GM19324 (cell line): ENCODE measurements around the gene ZNF646.
A peak's percentile ranks its signal among the peaks of the same experiment; 100 is the strongest.

ENCODE experiments used
- ATAC-seq: cut with Tn5 transposase; IDR thresholded peaks from one replicate; pipeline ENCODE4 v1.9.1; 2021; ENCODE audit warnings: mild to moderate bottlenecking, moderate library complexity; ENCODE audit not compliant: unreplicated experiment, low FRiP score

ZNF646 gene, protein sequence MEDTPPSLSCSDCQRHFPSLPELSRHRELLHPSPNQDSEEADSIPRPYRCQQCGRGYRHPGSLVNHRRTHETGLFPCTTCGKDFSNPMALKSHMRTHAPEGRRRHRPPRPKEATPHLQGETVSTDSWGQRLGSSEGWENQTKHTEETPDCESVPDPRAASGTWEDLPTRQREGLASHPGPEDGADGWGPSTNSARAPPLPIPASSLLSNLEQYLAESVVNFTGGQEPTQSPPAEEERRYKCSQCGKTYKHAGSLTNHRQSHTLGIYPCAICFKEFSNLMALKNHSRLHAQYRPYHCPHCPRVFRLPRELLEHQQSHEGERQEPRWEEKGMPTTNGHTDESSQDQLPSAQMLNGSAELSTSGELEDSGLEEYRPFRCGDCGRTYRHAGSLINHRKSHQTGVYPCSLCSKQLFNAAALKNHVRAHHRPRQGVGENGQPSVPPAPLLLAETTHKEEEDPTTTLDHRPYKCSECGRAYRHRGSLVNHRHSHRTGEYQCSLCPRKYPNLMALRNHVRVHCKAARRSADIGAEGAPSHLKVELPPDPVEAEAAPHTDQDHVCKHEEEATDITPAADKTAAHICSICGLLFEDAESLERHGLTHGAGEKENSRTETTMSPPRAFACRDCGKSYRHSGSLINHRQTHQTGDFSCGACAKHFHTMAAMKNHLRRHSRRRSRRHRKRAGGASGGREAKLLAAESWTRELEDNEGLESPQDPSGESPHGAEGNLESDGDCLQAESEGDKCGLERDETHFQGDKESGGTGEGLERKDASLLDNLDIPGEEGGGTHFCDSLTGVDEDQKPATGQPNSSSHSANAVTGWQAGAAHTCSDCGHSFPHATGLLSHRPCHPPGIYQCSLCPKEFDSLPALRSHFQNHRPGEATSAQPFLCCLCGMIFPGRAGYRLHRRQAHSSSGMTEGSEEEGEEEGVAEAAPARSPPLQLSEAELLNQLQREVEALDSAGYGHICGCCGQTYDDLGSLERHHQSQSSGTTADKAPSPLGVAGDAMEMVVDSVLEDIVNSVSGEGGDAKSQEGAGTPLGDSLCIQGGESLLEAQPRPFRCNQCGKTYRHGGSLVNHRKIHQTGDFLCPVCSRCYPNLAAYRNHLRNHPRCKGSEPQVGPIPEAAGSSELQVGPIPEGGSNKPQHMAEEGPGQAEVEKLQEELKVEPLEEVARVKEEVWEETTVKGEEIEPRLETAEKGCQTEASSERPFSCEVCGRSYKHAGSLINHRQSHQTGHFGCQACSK (N-terminal part only)

DNA sequence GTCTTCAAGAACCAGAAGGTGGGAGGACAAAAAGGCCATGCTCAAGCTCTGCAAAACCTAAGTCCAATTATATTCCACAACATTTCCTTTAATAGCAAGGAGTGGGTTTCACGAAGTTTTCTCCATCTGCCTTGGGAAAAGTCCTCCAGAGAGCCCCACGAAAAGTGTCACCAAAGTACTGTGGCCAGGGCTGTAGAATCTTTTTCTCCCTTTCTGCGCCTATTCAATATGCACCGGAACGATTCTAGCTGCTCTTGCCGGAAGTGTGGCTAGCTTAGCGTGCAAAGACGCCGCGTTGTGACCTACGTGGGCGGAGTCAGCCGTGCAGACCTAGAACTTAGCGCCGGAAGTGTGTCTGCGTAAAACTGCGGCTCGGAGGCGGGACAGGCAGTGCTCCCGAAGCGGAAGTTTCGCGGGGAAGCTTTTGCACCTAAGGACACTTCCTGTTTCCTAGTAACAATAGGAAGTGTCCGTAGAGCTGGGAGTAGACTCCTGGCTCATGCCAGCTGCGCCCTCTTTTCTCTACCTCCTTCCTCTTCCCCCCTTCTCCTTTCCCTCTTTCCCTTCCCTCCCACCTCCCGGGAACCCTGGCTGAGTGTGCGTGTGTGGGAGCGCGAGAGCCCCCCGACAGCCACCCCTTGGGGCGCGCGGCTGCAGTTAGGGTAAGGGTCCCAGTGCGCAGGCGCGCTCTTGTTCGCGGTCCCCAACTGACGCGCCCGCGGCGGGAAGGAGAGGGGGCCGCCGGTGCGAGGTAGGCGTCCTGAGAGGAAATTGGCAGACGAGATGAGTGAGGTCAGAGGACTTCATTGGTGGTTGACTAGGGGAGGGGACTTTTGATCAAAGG is at the start of gene ZNF646, which contains the start of gene ZNF668:
Gene ZNF646 (plus strand): TSS at position 453 of the 844 bp plus-strand sequence. CDS start 1,903 bp downstream, outside the sequence.
Gene ZNF668 (minus strand): TSS at position 271 of the 844 bp plus-strand sequence. CDS start 9,781 bp downstream, outside the sequence.
- ATAC-seq = peak; percentile 81

DNA sequence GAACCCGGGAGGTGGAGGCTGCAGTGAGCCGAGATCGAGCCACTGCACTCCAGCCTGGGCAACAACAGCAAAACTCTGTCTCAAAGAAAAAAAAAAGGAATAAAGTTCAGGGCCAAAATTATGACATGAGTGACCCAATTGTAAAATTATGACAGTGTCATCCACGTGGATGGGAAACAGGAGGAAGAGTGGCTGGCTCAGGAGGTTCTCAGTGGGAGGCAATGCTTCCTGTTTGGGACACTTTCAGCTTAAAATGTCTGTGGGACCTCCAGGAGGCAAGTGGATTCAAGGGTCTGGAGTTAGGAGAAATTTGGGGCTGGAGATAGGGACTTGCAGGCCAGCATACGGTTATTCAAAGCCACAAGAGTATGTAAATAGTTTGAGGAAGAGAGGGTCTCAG is 48.9 kb upstream of the ZNF646 start:
- no peak for ATAC-seq

DNA sequence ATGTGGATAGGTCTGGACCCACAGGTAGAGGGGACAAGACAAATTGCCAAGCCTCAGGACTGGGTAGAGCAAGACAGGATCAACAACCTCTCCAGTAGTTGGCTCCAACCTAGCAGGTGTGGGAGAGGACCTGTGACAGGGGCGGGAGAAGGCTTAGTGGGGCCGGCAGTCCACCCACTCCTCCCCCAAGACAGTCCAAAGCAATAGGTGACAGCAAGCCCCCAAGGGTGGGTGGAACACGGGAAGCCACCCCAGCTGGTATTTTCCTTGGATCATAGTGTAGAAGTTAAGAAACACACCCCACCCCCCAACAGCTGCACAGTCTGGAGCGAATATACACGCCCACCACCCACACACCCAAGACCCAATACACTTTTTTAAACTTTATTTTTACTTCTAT is 45.0 kb upstream of the ZNF646 start:
- no peak for ATAC-seq

DNA sequence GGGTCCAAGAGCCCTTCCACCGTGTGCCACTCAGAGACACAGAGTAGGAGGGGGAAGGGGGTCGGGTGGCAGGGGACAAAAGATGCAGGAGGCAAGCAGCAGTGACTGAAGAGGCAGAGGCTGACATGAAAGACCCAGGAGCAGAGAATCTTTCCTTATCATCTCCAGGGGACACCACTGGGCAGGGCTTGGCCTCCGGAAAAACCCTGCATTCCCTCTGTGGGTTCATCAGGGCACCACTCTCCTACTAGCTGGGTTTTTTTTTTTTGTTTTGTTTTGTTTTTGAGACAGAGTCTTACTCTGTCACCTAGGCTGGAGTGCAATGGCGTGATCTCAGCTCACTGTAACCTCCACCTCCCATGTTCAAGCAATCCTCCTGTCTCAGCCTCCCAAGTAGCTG is 42.9 kb upstream of the ZNF646 start:
- no peak for ATAC-seq

DNA sequence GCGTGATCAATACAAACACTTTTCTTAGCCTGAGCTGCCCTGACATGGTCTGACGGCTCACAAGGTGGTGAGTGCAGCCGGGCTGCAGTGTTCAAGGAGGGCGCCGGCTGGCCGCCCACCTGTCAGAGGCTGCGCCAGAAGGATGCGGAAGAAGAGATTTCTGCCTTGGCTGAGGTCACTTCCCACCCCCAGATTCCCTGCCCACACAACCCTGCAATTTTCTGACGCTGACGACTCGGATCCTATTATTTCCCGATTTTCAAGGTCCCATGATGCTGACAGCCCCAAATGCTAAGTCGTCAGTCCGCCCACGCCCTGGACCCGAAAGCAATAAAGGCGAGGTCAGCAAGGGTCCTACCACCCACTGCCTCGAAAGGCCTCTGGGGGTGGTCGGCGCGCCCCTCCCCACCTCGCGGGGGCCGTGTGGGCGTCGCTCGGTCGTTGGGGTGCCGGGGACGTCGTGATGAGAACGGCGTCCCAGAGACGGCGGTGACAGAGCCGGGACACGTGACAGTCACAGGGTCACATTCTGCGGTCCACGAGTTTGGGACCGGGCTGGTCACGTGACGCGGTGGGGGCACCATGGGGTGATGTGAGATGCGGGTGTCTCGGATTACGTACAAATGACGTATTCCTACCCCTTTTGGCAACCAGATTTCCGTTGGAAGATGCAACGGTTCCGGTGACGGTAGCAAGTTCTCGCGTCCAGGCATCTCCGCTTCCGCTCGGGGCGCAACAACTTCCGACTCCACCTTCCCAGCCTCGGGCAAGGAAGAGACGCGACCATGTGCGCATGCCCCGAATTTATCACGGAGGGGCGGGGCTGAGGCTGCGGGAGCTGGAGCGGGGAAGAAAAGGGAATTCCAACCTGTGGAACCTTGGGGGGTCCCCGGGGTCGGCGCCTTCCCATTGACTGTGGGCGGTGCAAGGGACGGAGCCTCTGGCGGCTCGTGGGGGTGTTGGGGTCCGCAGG is 41.2 kb upstream of the ZNF646 start, which contains the start of gene STX4:
Gene STX4 (plus strand): TSS at position 823 of the 973 bp plus-strand sequence. CDS start 248 bp downstream, outside the sequence.
- peak; percentile 90 for ATAC-seq

DNA sequence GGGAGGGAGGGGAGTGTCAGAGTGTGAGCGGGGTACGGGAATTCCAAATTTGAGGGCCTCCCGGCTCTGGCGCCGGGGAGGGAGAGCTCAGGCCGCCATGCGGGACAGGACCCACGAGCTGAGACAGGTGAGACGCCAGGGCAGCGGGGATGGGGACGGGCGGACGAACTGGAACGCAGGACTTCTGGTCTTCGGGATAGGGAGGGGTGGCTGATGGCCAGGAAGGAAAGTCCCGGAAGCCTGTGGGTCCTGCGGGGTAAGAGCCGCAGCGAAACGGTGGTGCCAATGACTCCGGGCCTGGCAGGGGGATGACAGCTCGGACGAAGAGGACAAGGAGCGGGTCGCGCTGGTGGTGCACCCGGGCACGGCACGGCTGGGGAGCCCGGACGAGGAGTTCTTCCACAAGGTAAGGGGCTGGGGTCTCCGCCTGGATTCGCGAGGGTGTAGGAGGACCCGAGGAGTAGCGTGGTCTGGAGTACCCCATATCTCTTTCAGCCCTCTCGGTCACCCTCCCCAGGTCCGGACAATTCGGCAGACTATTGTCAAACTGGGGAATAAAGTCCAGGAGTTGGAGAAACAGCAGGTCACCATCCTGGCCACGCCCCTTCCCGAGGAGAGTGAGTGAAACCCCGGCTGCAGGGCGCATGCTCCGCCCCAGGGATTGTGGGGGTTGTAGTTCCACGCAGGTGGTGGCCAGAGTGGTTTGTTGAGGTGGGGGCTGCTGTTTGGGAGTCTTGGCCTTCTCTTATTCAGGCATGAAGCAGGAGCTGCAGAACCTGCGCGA is 40.3 kb upstream of the ZNF646 start:
- peak; percentile 28 for ATAC-seq

DNA sequence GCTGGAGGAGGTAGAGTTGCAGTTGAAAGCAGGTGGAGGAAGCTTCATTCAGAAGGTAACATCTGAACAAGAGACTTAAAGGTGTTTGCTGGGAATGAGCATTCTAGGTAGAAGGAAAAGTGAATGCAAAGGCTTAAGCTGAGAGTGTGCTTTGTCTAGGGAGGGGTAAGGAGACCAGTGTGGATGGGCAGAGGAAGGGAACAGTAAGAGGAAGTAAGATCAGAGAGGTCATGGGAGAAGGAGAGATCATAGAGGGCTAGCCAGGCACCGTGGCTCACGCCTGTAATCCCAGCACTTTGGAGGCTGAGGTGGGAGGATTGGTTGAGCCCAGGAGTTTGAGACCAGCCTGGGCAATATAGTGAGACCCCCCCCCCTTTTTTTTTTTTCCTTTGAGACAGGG is 37.5 kb upstream of the ZNF646 start:
- ATAC-seq = no peak

DNA sequence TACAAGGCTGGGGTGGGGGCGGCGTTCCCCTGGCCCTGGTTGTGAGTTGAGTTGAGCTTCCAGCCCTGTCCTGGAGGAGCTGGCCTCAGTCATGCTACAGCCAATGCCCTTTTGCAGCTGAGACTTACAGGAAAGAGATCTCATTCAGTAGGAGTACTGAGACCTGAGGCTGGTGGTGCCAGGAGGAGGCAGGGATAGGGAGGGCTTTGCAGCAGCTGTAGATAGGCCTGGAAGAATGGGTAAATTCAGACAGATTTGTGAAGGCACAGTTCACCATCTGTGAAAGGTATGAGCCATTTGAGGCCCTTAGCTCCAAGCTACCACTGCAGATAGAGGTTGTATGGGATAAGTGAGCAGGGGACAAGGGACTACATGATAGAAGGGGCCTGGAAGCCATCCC is 35.2 kb upstream of the ZNF646 start:
- ATAC-seq = no peak

DNA sequence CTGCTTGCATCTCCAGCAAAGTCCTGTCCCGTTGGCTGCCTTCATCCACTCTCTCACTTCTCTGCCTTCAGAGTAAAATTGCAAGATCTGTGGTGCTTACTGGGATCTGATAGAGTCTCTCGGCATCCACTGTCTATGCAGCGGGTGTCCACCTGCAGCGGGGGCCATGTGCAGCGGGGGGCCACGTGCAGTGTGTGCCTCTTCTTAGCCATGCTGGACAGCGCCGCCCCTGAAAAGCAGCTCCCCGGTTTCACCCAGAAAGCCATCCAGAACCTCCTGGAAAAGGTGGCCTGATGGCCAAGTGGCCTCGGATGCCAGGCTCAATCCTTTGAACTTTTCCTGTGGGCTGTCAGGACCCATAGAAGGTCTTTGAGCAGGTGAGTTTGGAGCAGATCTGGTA is 31.4 kb upstream of the ZNF646 start:
- no peak for ATAC-seq

DNA sequence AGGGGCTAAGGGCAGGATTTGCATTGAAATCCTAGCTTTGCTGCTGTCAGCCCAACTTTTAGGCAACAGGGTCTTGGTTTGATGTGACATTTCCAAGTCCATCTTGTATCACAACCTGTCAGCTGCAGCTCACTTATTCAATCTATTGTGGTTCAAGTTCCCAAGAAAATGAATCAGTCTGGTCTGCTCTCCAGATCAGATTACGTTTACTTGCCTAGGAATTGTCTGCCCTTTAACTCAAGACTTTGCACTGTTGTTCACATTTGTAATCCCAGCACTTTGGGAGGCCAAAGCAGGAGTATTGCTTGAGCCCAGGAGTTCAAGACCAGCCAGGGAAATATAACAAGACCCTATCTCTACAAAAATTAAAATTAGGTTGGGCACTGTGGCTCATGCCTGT is 30.9 kb upstream of the ZNF646 start:
- no peak for ATAC-seq

DNA sequence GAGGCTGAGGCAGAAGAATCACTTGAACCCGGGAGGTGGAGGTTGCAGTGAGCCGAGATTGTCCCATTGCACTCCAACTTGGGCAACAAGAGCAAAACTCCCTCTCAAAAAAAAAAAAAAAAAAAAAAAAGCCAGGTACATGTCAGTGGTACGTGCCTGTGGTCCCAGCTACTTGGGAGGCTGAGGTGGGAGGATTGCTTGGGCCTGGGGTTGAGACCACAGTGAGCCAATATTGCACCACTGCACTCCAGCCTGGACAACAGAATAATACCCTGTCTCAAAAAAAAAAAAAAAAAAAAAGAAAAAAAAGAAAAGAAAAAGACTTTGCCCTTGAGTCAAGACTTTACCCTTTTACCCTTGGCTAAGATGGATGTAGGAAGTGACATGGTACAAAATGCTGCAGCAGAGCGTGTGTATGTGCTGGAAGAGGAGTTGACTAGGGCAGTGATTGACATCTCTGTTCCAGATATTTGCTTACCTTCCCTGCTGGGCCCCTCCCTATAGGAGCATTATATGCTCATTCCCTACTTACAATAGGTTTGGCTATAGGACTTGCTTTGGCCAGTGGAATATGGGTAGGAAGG is 30.2 kb upstream of the ZNF646 start:
- no peak for ATAC-seq

DNA sequence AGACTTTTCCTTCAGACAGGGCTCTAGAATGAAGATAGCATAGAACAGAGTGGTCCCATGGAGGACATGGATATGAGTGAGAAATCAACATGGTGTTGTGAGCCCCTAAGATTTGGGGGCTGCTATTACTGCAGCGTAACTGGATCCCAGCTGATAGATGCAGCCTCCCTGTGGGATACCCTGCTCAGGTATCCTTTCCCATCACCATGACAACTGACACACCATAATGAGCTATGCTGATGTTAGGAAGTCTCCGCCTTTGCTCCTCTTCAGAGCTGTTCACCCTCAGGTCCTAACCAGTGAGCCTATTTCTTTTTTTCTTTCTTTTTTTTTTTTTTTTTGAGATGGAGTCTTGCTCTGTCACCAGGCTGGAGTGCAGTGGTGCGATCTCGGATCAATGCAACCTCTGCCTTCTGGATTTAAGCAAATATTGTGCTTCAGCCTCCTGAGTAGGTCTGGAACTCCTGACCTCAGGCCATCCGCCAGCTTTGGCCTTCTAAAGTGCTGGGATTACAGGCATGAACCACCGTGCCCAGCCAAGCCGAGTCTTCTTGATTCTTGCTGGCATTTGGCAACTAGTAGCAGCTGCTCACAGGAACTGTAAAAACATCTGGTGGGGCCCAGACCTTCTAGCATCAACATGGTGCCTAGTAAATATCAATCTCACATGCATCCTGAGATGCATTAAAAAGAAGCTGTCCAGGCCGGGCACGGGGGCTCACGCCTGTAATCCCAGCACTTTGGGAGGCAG is 23.8 kb upstream of the ZNF646 start:
- ATAC-seq = no peak

DNA sequence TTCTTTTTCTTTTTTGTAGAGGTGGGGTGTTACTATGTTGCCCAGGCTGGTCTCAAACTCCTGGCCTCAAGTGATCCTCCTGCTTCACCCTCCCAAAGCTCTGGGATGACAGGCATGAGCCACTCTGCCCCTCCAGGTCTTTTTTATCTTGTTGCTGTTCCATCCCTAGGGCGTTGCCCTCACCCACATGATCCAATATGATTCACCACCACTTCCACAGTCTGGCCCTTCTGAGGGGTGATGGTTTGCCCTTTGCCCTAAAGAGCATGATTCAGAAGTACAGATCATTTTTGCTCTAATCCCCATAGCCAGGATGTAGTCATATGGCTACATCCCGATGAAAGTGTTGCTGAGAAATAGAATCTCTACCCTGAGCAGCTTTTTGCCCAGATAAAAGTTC is 22.1 kb upstream of the ZNF646 start:
- ATAC-seq = no peak

DNA sequence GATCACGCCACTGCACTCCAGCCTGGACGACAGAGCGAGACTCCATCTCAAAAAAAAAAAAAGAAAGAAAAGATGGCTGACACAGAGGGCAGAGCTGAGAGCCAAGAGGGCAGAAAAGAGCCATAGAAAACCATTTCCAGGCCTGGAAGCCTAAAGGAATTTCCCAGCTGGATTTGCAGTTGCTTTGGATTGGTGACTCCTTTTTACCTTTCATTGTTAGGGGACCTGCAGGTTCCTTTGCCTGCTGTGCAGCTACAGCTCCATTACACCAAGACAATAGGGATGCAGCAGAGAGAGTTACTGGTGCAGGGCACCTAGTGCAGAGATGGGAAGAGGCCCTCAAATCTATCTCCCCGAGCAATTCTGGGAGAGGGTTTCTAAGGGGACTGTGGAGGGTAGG is 18.6 kb upstream of the ZNF646 start:
- ATAC-seq = no peak

DNA sequence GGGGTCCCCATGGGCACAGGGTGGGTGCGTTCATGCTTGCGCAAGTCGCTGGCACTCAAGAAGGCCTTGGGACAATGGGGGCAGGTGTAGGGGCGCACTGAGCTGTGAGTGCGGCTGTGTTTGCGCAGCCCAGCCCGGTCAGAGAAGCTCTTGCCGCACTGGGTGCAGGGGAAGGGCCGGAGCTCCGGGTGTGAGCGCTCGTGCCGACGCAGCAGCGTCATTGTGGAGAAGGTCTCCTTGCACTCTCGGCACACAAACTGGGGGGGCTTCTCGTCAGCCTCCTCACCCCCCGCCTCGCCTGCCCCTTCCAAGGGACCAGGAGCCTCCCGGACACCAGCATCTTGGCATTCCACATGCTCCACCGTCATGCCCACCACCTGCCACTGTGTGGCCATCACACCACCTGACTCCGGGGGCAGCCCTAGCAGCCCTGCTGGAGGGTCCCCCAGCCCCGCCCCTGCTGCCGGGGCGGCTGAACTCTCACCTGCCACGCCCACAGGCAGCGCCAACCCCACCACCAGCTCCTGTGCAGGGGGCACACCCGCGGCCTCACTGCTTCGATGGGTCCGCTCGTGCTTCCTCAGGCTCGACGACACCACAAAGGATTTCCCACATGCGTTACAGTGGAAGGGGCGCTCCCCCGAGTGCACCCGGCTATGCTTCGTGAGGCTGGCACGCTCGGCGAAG is 13.0 kb upstream of the ZNF646 start:
- no peak for ATAC-seq

DNA sequence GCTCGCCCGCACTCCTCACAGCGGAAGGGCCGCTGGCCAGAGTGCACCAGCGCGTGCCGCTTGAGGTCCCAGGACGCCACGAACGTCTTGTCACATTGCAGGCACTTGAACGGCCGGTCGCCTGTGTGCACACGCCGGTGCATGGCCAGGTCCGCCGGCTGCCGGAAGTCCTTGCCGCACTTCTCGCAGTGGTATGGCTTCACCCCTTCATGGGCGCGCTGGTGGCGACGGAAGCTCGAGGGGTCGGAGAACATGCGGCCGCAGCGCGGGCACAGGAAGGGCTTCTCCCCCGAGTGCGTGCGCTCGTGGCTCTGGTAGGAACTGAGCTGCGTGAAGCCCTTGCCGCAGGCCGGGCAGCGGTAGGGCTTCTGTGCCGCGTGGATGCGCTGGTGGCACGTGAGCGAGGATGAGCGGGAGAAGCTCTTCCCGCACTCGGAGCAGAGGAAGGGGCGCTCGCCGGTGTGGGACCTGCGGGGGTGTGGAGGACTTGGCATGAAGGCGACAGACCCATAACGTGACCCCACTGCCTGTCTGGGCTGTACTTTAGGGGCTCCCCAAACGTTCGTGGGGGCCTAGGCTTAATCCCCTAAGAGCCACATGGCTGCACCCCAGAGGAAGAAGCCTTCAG is 12.3 kb upstream of the ZNF646 start:
- ATAC-seq = no peak
